22Rv1 (cell line): Measurements from ENCODE around the gene CCL16.

Experiments used
- ZFX ChIP-seq: fragments of 450-650 bp; IDR thresholded peaks from 2 replicates; pipeline ENCODE4 v1.6.1; 2017; ENCODE audit warnings: antibody characterized with exemption, borderline replicate concordance
- TF ChIP-seq, protein P1 (sequence below): fragments of 450-650 bp; IDR thresholded peaks from 2 replicates; pipeline ENCODE4 v1.5.1; 2017; ENCODE audit warnings: mild to moderate bottlenecking

DNA sequence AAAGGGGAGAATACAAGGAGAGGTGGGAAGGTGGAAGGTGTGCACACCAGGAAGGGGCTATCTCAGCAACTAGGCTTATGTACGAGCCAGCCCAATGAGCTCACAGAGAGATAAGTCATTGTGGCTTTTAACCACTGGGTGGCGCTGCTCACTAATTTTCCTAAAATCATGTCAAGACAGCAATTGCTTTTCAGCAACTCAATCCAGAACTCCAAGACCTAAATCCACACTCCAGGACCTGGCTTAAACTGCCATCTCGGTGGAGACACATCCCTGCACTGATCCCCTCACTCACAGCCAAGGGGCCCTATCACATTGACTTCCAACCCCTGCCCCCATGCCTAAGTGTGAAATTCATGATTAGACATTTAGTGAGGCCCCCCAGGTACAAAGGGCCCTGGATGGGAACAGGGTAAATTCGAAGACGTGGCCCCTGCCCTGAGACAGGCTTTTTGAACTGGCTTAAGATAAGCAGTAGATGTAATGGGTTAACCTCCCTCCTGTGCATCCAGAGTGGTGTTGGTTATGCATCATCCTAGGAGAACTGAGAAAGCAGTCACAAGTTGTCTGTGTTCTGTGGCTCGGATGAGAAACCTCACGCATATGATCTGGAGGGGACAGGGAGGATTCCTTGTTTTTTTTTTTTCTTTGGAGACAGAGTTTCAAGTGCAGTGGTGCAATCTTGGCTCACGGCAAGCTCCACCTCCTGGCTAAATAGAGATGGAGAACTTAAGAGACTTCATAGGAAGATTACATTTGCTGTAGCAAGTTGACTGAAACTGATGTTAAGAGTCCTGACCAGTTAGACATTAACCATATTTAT lies 11.5 kb downstream of the CCL16 start:
- TF ChIP-seq, protein P1, sequence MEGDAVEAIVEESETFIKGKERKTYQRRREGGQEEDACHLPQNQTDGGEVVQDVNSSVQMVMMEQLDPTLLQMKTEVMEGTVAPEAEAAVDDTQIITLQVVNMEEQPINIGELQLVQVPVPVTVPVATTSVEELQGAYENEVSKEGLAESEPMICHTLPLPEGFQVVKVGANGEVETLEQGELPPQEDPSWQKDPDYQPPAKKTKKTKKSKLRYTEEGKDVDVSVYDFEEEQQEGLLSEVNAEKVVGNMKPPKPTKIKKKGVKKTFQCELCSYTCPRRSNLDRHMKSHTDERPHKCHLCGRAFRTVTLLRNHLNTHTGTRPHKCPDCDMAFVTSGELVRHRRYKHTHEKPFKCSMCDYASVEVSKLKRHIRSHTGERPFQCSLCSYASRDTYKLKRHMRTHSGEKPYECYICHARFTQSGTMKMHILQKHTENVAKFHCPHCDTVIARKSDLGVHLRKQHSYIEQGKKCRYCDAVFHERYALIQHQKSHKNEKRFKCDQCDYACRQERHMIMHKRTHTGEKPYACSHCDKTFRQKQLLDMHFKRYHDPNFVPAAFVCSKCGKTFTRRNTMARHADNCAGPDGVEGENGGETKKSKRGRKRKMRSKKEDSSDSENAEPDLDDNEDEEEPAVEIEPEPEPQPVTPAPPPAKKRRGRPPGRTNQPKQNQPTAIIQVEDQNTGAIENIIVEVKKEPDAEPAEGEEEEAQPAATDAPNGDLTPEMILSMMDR: peak; percentile 85
- no peak for TF ChIP-seq ZFX
